Dedifferentiated amniotic fluid mesenchymal stem cell (primary cell): Measurements from ENCODE around the gene KIF18B.
"Not testable (repeated sequence)": the region's sequence is repeated elsewhere in the genome, so short reads cannot be mapped to it uniquely, and the experiment has no call there.

Source experiments
- DNase-seq: peaks from one replicate; pipeline ENCODE4 v3.0.0-alpha.2; 2016; ENCODE audit errors: extremely low spot score

The KIF18B gene

DNA sequence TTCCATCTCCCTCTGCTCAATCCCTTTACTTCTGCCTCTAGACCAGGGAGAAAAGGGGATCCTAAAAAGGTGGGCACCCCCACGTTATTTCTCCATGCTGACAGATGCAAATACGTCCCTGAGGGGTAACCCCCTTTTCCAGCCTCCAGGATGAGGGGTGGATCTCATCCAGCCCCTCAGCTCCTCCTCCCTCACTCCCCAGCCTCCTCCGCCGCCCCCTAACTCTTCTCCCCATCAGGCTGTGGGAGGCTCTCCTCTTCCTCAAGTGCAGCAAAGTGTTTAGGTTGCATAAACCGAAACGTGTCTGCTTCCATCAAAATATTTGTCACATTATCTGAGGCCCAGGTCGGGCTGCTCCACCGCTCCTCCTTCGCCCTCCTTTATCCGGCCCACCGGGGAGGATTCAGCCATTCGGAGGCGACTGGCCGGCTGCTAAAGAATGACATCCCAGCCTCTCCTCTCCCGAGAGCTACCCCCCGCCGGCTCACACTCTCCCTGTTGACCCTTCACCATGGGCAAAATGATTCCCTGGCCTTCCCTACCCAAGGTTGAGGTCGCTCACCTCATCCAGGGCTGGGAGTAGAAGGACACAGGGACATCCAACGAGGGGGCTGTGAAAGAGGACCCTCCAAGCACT lies 21.7 kb upstream of the KIF18B start:
- DNase-seq = no peak

DNA sequence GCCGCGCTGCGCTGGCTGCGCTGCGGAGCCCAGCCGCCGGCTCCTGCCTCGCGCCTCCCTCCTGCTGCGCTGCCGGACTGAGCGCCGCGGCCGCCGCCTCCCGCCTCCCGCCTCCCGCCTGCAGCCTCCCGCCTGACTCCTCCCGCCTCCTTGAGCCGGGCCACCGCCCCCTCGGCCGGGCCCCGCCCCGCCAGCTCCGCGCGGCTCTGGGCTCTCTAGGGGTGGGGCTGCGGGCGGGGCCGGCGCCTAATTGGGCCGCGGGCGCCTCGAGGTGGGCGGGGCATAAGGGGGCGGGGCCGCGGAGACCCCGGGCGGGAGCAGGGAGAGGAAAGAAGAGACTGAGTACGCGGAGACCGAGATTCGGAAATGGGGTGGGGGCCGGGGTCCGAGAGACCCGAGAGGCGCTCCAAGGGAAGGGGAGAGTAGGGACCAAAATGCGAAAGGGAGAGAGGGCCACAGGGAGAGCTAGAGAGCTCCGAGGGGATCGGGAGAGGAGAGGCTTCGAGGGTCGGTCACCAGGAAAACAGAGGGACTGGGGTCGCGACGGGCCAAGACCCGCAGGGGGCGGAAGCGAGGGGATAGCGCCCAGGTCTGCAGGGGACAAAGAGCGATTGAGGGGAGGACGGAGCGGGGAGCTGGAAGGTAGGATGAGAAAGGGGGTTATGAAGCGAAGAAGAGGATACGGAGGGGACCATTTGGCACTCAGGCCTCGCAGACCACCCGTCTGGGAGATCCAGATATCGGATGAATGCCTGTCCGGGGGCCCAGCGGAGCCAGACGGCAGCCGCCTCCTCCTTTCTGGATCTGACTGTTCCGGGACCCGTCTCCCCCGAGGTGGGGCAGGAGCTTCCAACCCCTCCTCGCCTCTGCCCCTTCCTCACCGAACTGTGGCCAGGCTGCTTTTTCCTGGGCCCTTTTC lies 20.9 kb upstream of the KIF18B start, which contains the start of gene C1QL1:
TSS of gene C1QL1 (minus strand) at position 79 of the 919 bp plus-strand sequence. CDS start 255 bp downstream, outside the sequence.
- DNase-seq = peak; percentile 82

DNA sequence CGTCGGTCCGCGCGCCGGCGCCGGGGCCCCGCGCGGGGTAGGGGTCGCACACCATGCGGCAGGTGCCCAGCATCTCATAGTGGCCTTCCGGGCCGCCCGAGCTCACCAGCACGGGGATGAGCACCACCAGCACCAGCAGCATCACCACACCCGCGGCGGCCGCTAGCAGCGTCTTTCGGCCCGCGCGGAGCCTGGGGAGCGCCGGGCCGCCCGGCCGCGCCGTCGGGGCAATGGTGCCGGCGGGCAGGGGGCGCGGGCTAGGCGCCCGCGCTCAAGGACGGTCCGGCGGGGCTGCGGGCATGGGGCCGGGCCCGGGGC lies 20.3 kb upstream of the KIF18B start:
- DNase-seq = no peak

DNA sequence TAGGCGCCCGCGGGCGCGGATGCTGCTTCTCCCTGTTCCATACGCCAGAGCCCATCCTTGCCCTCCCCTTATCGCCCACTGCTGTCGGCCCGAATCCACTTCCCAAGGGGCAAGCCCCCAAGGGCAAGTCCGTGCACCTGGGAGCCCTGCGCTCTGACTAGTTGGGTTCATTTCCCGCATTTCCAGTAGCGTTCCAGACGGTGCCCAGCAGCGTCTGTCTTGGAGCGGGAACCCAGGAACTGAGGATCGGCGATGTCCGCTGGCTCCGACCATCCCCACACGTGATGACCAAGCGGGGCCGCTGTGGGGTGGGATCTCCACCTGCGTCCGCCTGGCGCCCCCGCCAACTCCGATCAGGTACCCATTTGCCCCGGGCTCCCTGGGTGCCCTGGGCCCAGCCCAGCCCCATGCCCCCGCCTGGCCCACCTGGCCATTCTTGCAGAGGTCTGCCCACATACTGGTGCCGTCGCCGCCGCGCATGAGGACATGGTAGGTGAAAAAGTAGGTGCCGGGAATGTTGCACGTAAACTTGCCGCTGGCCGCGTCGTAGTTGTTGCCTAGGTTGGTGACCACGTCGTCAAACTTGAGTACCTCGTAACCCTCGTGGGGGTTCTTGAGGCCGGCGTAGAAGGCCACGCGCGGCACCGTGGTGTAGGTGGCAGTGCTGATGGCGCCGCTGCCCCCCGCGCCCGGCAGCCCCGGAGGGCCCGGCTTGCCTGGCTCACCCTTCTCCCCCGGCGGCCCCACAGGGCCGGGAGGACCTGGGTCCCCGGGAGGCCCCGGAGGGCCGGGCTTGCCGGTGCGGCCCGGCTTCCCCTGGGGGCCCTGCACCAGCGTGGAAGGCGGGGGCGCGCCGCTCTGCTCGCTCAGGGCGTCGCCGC lies 19.7 kb upstream of the KIF18B start:
- DNase-seq = no peak

DNA sequence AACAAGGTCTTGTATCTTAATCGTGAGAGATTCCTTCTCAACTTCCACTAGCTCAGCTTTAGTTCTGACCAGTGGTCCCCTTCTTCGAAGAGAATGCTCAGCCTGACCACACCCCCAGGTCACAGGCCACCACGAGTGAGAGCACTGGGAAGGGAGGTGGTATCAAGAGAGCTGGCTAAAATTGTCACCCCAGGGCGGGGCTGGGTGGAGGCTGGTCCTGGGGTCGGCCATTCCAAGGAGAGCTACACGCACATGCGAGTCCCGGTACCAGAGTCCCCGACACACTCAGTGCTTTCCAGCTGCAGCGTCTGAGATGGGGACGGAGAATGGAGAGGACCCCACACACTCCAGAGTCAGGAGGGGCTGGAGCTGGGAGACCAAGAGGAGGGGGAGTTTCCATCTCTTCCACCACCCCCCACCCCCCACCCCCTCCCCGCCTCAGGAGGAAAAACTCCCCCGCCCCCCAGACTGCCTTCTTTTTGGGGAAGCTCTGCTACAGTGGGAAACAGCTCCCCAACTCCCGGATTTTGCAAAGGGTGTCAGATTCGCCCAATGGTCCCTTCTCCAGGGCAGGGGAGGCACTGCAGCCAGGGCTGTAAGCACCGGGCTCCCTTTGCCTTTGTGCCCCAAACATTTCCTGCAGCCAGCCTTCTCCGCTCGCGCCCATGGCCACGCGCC lies 18.9 kb upstream of the KIF18B start:
- no peak for DNase-seq

DNA sequence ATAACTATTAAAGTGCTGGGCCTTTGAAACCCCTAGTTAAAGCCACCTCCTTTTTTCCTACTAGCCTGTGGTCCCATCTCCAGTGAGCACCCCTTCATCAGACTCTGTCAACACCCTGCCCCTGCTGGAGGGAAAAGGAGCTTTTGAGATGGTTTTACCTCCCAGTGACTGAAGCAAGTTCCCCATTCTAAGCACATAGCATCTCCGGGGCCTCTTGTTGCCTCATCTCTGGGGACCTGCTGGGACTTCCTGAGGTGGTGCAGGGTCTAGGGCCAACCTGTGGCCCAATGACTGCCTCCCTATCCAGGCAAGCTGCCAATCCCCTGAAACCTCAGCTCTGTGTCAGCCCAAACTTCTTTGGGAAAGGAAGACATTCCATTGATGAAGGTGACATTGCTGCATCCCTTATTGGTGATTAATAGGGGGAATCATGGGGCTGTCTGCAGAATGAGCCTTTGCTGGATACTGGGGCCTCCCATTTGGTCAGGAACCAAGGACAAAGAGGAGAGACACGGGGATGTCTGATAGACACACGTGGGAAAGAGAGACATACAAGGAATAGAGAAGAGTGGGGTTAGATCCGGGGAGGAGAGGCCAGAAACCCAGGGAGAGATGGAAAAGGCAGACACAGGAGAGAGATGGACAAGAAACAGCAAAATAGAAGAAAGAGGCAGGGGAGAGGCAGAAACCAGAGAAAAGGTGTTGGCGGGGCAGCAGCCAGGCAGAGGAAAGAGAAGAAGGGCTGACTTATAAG lies 18.1 kb upstream of the KIF18B start:
- no peak for DNase-seq

DNA sequence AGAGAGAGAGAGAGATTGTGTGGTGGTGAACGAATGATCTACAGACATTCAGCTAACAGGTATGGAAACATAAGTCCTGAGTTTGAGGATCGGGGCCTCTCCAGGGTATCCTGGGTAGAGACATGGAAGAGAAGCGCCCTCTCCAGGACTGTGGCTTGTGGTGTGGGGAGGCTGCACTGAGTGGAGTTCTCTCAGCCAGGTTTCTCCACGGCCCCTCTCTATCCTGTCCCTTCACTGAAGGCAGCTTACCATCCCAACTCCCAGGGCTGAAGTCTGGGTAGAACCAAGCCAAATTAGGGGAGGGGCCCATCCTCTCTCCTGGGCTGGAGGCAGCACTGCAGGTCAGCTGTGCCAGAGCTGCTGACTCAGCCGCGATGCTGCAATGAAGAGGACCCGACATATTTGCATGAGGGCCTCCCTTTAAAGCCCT lies 14.4 kb upstream of the KIF18B start:
- DNase-seq = no peak

DNA sequence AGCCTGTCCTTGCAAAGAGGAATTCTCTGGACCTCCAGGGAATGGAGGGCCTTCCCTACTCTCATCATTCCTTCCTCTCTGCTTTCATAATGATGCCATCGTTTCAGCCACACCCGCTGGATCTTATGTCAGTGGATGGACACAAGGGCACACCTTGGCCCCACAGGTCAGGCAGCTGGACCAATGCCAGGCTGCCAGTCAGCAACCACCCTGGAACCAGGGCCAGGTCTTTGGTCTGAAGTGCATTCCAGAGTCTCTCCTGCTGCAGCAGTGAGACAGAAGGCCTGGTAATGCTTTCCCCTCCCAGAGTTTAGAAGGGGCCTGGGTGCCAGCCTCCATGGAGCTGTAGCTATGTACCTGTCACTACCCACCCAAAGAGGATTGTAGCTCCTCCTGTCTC lies 13.1 kb upstream of the KIF18B start:
- no peak for DNase-seq

DNA sequence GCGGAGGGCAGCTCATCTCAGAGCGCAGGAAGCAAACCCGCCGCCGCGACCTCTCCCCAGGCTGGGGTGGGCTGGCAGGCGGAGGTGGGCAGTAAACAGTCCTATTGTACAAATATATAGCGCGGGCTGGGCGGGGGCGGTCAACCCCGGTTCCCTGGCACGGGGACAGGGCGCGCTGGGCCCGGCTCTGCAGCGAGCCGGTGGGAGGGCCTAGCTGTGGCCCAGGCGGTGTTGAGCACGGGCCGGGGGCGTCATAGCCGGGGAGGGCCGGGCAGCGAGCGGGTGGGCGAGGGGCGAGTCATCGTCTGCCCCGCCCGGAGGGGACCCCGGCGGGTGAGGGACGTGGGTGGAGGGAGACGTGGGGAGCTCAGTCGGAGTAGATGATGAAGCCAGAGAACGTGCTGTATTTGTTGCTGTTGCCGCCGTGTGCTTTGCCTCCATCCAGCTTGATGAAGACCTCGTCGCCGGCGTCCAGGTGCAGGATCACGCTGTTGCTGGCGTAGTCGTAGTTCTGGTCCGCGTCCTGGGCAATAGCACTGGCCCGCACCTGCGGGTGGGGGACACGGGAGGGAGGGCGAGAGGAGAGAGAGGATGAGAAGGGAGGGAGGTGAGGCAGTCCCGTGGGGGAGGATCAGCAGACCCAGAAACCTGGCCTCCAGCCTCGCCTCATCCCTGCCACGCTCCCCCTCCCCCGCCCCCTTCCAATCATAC lies 12.4 kb upstream of the KIF18B start:
- DNase-seq = no peak

DNA sequence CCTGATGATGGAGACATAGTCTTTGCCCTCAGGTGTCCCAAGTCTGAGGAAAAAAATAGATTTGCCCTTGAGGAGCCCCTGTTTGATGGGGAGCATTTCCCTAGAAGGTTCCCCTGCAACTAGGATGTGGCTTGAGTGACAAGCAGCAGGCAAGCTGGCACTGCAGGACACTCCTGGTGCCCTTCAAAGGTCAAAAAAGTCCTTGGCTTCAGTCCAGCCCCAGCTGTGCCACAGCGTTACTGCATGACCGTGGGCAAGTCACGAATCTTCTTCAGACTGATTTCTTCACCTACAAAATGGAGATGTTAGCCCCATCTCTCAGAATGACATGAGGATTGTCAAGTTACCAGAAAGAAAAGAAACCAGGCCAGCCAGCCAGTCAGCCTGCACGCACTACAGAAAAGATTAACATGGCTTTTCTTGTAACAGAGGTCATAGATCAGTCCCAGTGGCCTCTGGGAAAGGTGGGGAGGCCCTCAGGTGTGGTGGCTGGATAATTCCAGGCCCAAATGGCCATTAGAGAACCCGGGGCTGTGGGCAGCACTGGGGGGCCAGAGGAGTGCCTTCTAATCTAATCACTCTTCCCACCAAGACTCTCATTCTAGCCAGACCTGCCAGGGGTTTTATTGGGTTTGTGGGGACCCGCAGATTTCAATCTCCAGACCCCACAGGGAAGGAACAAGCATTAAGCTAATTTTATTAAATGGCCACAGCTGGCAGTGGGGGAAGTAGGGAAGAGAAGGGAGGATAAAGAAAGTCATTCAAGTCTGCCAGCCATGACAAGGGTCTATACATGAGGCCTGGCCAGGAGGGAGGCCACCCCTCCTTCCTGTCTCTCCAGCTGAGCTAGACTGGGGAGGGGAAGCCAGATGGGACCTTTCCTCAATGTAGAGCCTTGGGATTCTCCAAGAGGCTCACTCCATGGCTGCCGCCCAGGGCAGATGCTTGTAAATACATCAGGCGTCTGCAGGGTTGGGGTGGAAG lies 9.7 kb upstream of the KIF18B start:
- DNase-seq = no peak

DNA sequence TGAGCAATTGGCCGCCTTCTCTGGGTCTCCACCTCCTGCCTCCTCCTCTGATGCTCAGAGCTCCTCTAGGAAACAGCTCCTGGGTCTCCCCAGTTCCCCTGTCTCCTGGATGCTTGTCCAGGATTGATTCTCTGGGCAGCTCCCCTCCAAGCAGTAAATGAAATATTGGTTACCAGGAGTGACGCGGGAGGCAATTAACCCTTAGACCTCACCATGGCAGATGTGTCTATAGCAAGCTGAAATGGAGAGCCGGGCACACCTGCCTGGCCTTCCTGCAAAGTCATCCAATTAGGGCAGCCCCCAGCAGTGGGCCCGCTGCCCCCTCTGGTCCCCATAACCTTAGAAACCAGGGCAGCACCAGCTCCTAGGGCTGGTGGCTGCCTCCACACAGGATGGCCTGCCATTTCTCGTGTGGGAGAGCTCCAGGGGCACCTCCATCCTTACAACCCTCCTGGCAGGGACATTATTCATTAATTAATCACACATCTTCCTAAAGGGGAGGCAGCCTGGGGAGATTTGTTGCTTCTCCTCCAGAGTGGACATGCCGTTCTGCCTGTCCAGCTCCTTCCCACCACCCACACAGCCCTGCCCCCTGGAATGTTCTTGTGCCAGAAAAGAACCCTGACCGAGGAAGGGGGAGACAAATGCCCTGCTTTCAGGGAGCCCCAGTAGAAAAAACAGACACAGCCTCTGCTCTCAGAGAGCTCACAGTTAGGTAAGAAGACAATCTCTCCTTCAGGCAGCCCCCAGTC lies 8.3 kb upstream of the KIF18B start:
- DNase-seq = no peak

DNA sequence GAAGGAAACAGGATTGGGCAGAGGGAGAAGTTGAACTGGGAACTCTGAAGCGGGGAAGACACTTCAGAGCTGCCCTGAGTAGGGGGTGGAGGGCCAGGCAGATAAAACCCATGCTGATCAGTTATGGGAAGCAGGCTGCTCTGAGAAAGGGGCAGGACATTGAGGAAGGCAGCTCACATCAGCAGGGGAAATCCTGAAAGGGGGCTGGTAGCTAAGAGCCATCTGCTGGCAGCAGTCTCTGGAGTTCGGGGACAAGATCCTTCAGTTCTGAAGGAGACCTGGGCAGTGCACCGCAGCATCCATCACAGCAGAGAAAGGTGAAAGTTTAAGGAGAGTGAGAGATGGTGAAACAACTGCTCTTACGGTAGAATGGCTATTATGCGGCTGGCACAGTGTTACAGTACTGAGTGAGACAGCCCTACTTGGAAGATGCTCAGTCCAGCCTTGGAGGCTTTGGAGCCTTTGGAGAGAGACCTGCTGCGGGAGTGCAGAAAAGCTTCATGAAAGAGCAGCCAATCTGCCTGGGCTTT lies 5.4 kb upstream of the KIF18B start:
- no peak for DNase-seq

DNA sequence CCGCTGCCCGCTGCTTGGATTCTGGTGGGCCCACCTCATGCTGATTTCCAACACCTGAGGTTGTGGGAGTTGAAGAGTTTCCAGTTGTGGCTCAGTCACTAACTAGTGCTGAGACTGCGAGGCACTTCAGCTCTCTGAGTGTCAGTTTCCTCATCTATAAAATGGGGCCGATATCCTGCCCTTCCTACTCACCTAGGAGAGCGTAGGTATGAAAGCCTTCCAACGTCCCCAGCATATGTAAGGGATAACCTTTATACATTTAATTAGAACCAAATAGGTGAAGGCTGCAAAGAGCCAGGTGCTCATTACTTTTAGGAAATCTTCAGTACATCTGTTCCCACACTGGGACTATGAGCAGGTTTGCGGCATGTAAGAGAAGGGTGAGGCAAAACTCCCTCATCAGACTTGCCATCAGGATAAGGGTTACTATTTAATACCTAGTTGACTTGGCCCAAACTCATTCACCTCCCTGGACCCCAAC lies 782 bp upstream of the KIF18B start:
- DNase-seq = no peak

DNA sequence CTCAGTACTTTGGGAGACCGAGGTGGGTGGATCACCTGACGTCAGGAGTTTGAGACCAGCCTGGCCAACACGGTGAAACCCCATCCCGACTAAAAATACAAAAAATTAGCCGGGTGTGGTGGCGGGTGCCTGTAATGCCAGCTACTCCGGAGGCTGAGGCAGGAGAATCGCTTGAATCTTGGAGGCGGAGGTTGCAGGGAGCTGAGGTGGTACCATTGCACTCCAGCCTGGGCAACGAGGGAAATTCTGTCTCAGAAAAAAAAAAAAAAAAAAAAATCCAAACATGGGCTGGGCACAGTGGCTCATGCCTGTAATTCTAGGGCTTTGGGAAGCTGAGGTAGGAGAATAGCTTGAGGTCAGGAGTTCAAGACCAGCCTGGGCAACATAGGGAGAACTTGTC lies 1.9 kb downstream of the KIF18B start:
- DNase-seq = not testable (repeated sequence)

DNA sequence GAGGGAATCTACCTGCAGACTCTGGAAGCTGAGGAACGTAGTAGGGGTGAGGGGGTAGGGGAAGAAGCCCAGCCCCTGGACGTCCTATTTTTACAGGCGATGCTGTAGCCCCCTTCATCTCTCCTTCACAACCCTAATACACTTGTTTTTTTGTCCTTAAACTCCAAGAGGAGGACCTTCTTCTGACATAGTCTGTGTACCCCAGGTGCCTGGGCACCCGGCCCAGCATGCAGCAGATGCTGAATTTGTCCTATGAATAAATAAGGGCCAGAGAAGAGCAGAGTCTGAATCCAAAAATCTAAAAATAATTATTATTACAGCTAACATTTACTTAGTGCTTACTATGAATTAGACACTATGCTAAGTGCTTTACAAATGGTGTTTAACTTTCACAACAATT lies 5.1 kb downstream of the KIF18B start:
- no peak for DNase-seq

DNA sequence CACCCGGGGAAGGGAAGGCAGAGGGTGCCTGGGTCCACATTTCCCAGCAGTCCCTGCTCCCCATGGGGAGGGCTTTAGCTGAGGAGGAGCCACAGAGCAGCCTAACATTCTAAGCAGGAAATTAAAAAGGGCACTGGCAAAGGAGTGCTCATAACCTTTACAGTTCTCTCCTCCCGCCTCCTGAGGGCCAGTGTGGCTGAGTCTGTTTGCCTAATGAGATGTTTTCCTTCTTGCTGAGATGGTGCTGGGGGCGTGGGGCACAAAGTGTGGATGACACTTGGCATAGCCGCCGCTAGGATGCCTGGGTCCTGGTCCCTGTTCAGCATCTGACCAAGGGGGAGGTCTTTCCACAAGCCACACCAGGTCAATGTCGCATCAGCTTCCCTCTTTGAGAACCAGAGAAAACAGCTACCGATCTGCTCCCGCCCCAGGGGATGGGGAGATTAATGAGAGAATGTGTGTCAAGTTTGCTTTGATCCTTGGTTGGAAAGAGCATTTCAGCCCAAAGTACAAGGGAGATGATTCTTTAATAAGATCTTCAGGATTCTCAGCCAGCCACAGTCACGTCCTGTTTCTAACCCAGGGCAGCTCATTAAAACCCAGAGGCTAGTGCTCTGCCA lies 5.8 kb downstream of the KIF18B start:
- no peak for DNase-seq

DNA sequence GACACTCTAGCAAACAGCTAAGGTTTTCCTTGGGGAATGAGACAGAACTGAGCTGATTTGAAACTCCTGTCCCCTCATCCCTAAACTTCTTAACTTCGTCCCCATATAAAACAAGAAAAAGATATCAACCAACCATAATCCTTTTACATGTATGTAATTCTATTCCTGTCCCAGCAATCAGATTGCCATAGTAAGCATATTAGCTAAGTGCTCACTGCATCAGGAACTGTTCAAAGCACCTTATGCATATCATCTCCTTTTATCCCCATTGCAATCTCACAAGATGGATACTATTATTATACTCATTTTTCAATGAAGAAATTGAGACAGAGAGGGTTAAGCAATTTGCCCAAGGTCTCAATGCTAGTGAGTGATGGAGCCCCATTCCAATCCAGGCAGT lies 6.8 kb downstream of the KIF18B start:
- no peak for DNase-seq

DNA sequence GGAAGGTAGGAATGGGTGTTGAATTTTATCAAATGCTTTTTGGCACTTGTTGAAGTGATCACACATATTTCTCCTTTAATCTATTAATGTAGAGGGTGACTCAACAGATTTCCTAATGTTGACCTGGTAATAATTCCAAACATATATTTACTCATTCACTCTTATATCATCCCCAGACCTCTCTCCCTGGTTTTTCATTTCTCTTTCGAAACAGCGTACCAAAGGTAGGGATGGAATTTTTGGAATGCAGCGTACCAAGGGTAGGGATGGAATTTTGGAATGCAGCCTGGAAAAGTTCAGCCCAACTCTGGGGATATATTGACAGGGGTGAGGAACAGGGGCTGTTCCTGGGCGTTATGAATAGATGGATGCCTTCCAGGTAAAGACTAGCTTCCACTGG lies 7.3 kb downstream of the KIF18B start:
- DNase-seq = no peak
